Left lung (tissue), 10 donors: ENCODE measurements around the gene ZC3H7A. TPM values are rescaled to one million over a fixed set of nuclear protein-coding genes. Genes with fewer than 3 reads are reported as not detected.
A peak's percentile ranks its signal among the peaks of the same experiment; 100 is the strongest.

Experiments
- ATAC-seq: fragments of 200-7000 bp; cut with Tn5 transposase; one replicate; pipeline ENCODE4 v1.9.1; 2020; ENCODE audit warnings: moderate library complexity
- DNase-seq, 4 donors: peaks; one replicate each; pipeline ENCODE4 v3.0.0-alpha.2; 2013 to 2020
- H3K27ac ChIP-seq, 2 donors: fragments of 200-600 bp; sonication (generic) in 1 of 2; one replicate each; pipeline versions ENCODE4 v1.5.0 to v1.8.0; 2020 to 2021
- H3K27me3 ChIP-seq, 2 donors: fragments of 200-600 bp; sonication (generic) in 1 of 2; one replicate each; pipeline versions ENCODE4 v1.5.0 to v1.8.0; 2020 to 2021
- H3K36me3 ChIP-seq, 2 donors: fragments of 200-600 bp; sonication (generic) in 1 of 2; one replicate each; pipeline versions ENCODE4 v1.5.0 to v1.8.0; 2020 to 2021
- H3K4me1 ChIP-seq, 2 donors: fragments of 200-600 bp; one replicate each; pipeline ENCODE4 v1.8.0; 2021
- H3K4me3 ChIP-seq, 2 donors: fragments of 200-600 bp; sonication (generic) in 1 of 2; one replicate each; pipeline versions ENCODE4 v1.5.0 to v1.8.0; 2020 to 2021; ENCODE audit warnings: mild to moderate bottlenecking in 1 of 2
- H3K9me3 ChIP-seq, 2 donors: fragments of 200-600 bp; sonication (generic) in 1 of 2; one replicate each; pipeline versions ENCODE4 v1.5.0 to v1.8.0; 2020 to 2021
- CTCF ChIP-seq, 2 donors: fragments of 200-600 bp; sonication (generic) in 1 of 2; IDR thresholded peaks; one replicate each; pipeline versions ENCODE4 v1.5.0 to v1.8.0; 2021; ENCODE audit warnings: antibody characterized with exemption in 2 of 2
- intact Hi-C, 2 donors: fragments of 100-400 bp; cut with DNase I; formaldehyde crosslinking; loops; one replicate each; pipeline versions ENCODE4 v1.11.2 to v1.14.2; 2022
- polyA plus RNA-seq, 6 donors: library from polyadenylated mRNA; unstranded; fragments of 120-200 nt; gene quantifications; one replicate each; pipeline ENCODE4 v1.2.1, GENCODE V29; 2013; ENCODE audit not compliant: insufficient read length in 6 of 6
- total RNA-seq, 2 donors: library from RNA; stranded (reverse); fragmentation: NEBNext Ultra II Directional; extraction: Animal tissue kit (Norgen Biotek cat#: 25700); gene quantifications; one replicate each; pipeline ENCODE4 v1.2.1, GENCODE V29; 2021
- donor health status: DM: no; HTN: yes; CAD: no.
- donor health status: DM: no; HTN: no; CAD: no.

The ZC3H7A gene
- total and polyA plus RNA-seq, 8 donors: 48.3 to 139 (median 106) TPM

- Histone ChIP-seq H3K36me3 (peaks cover 0 to 99% of the 10 kb centered on the region in 2 donors), H3K27me3 (no peaks in the 10 kb centered on the region), H3K4me3 (no peak overlapping the region), H3K9me3 (no peaks in the 10 kb centered on the region), H3K27ac (no peak overlapping the region), H3K4me1 (no peaks in the 10 kb centered on the region)
- TF ChIP-seq CTCF (IDR thresholded peaks at IDR 0.05): no peak
- ATAC-seq: no peak
- no peak for DNase-seq
- intact Hi-C loops: loop anchor here in 1 of 2 donors (10.0 kb wide), 1 partner anchor 66 kb away; no protein-coding TSS in a partner anchor
Measured at GRCh38 chr16:11841026-11841425, 44.0 kb upstream of the ZC3H7A start.

GRCh38 chr16:11836650-11837244 lies 39.7 kb upstream of the ZC3H7A start:
- peaks cover 0 to 58% of the 10 kb centered on the region in 2 donors for H3K36me3 ChIP-seq
- no peaks in the 10 kb centered on the region for H3K27me3 ChIP-seq
- H3K4me1 ChIP-seq: peaks cover 0 to 15% of the 10 kb centered on the region in 2 donors
- no peak for TF ChIP-seq CTCF (IDR thresholded peaks at IDR 0.05)
- DNase-seq: no peak
- no peak for ATAC-seq
- H3K4me3 ChIP-seq: no peak overlapping the region
- H3K27ac ChIP-seq: no peak overlapping the region
- intact Hi-C loops: no loop called here
- H3K9me3 ChIP-seq: no peaks in the 10 kb centered on the region

GRCh38 chr16:11835891-11836649 lies 39.0 kb upstream of the ZC3H7A start:
- intact Hi-C loops: no loop called here
- no peak for DNase-seq
- Histone ChIP-seq H3K4me3 (no peak overlapping the region), H3K27ac (no peak overlapping the region), H3K9me3 (no peaks in the 10 kb centered on the region), H3K36me3 (peaks cover 0 to 51% of the 10 kb centered on the region in 2 donors), H3K4me1 (peaks cover 0 to 15% of the 10 kb centered on the region in 2 donors), H3K27me3 (no peaks in the 10 kb centered on the region)
- no peak for TF ChIP-seq CTCF (IDR thresholded peaks at IDR 0.05)
- no peak for ATAC-seq

GRCh38 chr16:11835309-11835708 lies 38.3 kb upstream of the ZC3H7A start:
- Histone ChIP-seq H3K27ac (no peak overlapping the region), H3K9me3 (no peaks in the 10 kb centered on the region), H3K36me3 (peaks cover 0 to 44% of the 10 kb centered on the region in 2 donors), H3K4me3 (no peak overlapping the region), H3K27me3 (no peaks in the 10 kb centered on the region), H3K4me1 (peaks cover 0 to 15% of the 10 kb centered on the region in 2 donors)
- no peak for TF ChIP-seq CTCF (IDR thresholded peaks at IDR 0.05)
- ATAC-seq (no peak), DNase-seq (no peak)
- intact Hi-C loops: no loop called here

- H3K9me3 ChIP-seq: no peaks in the 10 kb centered on the region
- ATAC-seq (peak; percentile 59), DNase-seq (no peak)
- H3K4me1 ChIP-seq: peaks cover 0 to 15% of the 10 kb centered on the region in 2 donors
- H3K4me3 ChIP-seq: no peak overlapping the region
- TF ChIP-seq CTCF (IDR thresholded peaks at IDR 0.05): no peak
- no peak overlapping the region for H3K27ac ChIP-seq
- H3K27me3 ChIP-seq: no peaks in the 10 kb centered on the region
- peaks cover 0 to 32% of the 10 kb centered on the region in 2 donors for H3K36me3 ChIP-seq
- intact Hi-C loops: no loop called here
Measured at GRCh38 chr16:11833951-11834695, 37.1 kb upstream of the ZC3H7A start.
